Measurements from ENCODE around the gene FAF1.

Gene FAF1

DNA sequence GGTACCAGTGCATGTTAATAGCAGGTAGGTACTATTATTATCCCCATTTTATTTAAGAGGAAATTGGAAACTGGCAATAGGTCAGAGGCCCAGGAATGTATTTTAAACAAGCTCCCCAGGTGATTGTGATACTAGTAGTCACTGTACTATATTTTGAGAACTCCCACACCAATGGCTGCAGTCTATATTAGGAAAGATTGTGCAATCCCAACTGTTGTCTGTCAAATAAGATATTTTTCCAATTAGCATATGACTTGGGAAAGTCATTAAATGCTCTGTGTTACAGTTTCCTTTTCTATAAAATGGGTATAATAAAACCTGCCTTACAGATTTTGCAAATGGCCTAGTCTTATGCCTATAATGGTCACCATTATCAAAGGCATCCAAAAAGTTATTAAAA lies 442.6 kb downstream of the FAF1 start:
- DNase-seq, result no peak
- TF ChIP-seq GATA1 (IDR thresholded peaks at IDR 0.05; ENCODE audit: low read depth, low read length) (no peak), POLR2A (IDR thresholded peaks at IDR 0.05; ENCODE audit: low read length) (no peak)

DNA sequence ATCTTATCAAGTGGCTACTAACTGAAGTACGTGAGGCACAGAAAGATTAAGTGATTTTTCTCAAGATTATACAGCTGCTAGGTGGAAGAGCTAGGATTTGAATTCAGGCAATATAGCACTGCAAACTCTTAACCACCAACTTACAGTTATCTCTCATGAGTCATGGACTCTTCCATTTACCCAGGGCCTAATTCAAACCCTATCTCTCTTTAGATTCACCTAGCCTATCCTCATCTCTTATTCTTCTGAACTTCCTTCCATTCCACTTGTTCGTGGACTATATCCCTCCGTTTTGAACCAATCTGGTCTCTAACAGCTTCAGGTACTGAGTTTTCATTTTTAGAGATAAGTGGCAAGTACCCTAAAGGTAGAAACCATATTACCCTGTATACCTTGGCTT lies 444.0 kb downstream of the FAF1 start:
- no peak for DNase-seq
- TF ChIP-seq POLR2A (IDR thresholded peaks at IDR 0.05; ENCODE audit: low read length), result no peak
- TF ChIP-seq GATA1 (IDR thresholded peaks at IDR 0.05; ENCODE audit: low read depth, low read length), result no peak

DNA sequence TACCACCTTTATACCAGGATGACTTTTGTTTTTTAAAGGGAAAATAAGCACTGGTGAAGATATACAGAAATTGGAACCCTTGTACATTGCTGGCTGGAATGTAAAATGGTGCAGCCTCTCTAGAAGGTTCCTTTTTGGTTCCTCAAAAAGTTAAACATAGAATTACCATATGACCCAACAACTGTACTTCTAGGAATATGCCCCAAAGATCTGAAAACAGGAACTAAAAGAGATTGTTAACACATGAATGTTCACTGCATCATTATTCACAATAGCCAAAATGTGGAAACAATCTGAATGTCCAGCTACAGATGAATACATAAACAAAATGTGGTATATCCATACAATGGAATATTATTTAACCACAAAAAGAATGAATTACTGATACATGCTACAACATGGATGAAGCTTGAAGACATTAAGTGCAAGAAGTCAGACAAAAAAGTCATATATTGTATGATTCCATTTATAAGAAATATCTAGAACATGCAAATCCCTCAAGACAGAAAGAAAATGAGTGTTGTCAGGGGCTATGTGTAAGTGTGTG lies 452.0 kb downstream of the FAF1 start:
- DNase-seq, result no peak
- TF ChIP-seq GATA1 (IDR thresholded peaks at IDR 0.05; ENCODE audit: low read depth, low read length) (no peak), POLR2A (IDR thresholded peaks at IDR 0.05; ENCODE audit: low read length) (no peak)

DNA sequence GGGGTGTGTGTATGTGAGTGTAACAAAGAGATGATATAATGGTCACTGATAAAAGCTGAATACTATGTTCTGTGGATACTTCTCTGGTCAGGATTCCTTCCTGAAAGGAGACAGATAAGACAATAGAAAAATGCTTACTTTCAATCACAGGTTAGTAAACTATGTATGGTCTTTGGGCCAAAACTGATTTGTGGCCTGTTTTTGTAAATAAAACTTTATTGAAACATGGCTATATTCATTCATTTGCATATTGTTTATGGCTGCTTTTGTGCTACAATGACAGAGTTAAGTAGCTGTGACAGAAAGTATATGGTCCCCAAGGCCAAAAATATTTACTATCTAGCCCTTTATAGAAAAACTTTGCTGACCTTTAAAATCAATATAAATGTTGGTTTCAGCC lies 454.6 kb downstream of the FAF1 start:
- TF ChIP-seq POLR2A (IDR thresholded peaks at IDR 0.05; ENCODE audit: low read length) (no peak), GATA1 (IDR thresholded peaks at IDR 0.05; ENCODE audit: low read depth, low read length) (no peak)
- no peak for DNase-seq

DNA sequence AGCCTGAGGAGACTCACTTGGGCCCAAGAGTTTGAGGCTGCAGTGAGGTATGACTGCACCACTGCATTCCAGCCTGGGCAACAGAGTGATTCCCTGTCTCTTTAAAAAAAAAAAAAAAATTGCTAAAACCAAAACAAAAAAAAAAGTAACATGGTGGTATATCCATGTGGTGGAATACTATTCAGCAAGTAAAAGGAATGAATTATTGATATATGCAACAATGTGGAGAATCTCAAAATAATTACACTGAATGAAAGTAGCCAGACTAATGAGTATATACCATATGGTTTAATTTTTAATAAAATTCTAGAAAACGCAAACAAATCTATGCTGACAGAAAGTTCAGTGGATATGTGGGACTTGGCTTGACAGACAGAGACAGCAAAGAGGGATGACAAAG lies 456.6 kb downstream of the FAF1 start:
- DNase-seq, result no peak
- TF ChIP-seq POLR2A (IDR thresholded peaks at IDR 0.05; ENCODE audit: low read length) (no peak), GATA1 (IDR thresholded peaks at IDR 0.05; ENCODE audit: low read depth, low read length) (no peak)

DNA sequence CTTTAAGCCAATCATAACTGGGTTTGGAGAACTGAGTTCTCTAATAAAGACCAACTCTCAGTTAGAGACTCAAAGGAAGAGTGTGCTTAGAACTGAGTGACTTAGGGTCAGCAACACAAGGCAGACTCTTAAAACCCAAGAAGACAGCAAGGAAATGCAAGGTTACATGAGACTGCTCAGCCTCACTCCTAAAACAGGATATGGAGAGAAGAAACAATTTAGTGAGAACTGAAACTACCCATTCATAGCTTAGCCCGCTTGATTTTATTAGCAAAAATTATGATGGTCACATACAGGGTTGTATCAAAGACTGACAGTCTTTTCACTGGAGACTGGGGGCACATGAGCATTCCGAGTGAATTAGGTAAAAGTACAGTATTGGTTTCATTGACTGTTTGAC lies 457.9 kb downstream of the FAF1 start:
- DNase-seq, result no peak
- TF ChIP-seq POLR2A (IDR thresholded peaks at IDR 0.05; ENCODE audit: low read length) (no peak), GATA1 (IDR thresholded peaks at IDR 0.05; ENCODE audit: low read depth, low read length) (no peak)

DNA sequence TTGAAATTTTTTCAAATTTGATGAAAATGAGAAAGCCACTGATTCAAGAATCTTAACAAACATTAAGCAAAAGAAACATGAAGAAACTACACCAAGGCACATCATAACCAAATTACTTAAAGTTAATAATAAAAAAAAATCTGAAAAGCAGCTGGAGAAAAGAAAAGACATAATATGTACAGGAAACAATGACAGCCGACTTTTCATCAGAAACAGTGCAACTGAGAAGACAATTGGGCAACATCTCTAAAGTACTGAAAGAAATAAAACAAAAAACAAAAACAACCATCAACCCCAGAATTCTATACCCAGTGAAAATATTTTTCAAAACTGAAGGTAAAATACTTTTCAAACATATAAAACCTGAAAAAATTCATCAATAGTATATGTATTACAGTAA lies 463.1 kb downstream of the FAF1 start:
- no peak for DNase-seq
- TF ChIP-seq GATA1 (IDR thresholded peaks at IDR 0.05; ENCODE audit: low read depth, low read length) (no peak), POLR2A (IDR thresholded peaks at IDR 0.05; ENCODE audit: low read length) (no peak)

DNA sequence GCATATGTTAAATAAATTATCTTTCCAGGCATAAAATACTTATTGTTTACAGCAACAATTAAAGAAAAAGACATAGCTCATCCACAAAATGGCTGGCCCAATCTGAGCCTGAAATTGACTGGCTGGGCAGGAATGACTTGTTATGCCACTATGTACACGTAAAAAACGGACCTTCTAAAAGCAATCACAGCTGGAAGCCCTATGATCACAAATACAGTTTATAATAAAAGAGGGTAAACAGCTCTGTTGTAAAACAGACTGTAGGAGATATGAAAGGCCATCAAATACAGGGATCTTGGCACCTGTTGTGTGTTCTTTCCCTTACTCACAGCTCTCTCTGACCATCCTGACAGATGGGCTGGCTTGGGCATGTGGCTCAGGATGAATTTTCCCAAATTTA lies 466.4 kb downstream of the FAF1 start:
- DNase-seq, result no peak
- TF ChIP-seq GATA1 (IDR thresholded peaks at IDR 0.05; ENCODE audit: low read depth, low read length) (no peak), POLR2A (IDR thresholded peaks at IDR 0.05; ENCODE audit: low read length) (no peak)

DNA sequence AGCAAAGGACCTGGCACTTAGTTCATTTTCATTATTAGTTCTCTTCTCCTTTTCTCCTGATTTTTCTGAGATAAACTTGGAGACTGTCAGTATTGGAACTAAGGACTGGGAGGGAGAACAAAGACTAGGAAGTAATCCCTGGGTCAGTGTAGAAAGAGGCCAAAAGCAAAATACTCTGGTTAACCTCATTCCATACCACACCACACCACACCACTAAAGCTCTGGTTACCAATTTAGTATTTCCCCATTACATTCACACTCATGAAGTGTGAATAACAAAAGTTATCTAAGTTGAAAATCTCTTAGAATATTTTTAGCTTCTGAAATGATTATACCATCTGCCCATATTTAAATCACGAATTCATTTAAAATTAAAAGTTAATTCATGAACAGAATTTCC lies 467.9 kb downstream of the FAF1 start:
- DNase-seq, result no peak
- TF ChIP-seq GATA1 (IDR thresholded peaks at IDR 0.05; ENCODE audit: low read depth, low read length) (no peak), POLR2A (IDR thresholded peaks at IDR 0.05; ENCODE audit: low read length) (no peak)

DNA sequence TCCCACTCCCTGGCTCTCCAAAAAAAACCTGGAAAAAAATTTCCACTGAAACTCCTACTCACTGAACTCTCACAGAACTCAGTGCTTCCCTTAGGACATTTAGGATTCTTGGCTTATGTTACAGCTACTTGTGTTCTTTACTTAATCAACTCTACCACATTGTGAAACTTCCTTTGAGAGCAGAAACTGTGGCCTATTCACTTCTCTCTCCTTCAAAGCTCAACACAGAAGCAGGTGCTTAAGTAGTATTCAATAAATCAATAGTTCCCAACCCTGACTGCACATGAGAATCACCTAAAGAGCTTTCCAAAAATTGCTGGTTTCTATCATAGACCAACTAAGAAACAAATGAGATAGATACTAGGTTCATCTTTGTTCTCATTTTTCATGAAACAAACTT lies 468.9 kb downstream of the FAF1 start:
- TF ChIP-seq POLR2A (IDR thresholded peaks at IDR 0.05; ENCODE audit: low read length) (no peak), GATA1 (IDR thresholded peaks at IDR 0.05; ENCODE audit: low read depth, low read length) (no peak)
- no peak for DNase-seq

DNA sequence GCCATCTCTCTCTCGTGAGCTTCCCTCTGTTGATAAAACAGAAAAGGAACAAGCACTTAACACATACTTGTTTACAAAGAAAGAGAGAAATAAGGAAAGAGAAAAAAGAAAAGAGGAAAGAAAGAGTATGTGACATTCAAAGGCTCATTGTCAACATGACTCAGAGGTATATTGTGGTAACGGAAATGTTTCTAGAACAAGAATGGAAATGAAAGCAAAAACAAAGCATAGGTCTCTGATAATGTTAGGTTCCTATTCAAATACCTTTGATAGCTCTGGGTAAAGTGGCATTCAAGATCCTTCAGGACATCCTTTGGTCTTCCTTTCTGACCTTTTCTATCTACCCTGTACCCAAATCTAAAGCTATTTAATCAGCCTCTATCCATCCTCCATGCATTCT lies 469.4 kb downstream of the FAF1 start:
- DNase-seq, result no peak
- no peak for TF ChIP-seq GATA1 (IDR thresholded peaks at IDR 0.05; ENCODE audit: low read depth, low read length)
- no peak for TF ChIP-seq POLR2A (IDR thresholded peaks at IDR 0.05; ENCODE audit: low read length)

DNA sequence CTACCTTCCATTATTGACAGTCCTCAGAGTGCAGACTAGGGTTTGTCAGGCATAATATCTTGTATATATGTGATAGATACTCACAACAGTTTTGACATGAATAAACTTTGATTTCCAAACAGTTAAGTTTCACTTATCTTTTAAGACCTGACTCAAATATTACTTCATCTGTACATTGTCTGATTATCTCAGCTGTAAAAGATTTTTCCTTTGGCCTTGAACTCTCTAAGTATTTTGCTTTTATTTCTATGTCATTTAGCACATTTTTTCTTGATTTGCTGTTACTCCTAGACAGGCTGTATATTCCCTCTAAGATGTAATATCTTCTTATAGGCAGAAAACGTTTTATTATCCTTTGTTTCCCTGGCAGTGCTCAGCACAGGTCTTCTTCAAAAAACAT lies 471.2 kb downstream of the FAF1 start:
- no peak for DNase-seq
- TF ChIP-seq GATA1 (IDR thresholded peaks at IDR 0.05; ENCODE audit: low read depth, low read length) (no peak), POLR2A (IDR thresholded peaks at IDR 0.05; ENCODE audit: low read length) (no peak)

DNA sequence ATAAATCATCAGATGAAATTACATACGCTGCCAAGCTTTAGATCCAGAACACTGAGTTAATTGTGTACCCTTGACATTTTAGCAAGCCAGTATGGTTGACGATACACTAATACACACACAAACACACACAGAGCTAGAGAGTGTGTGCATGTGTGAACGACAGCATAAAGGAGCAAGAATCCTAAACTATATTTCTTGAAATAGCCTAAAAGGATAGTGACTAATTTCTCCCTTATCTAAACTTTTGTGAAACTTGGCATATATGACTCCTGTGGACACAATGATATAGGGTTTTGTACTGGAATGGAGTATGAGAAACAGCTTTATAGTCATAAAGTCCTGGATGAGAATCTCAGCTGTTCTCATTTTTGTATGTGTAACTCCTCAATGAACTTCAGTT lies 471.7 kb downstream of the FAF1 start:
- TF ChIP-seq GATA1 (IDR thresholded peaks at IDR 0.05; ENCODE audit: low read depth, low read length), result no peak
- no peak for TF ChIP-seq POLR2A (IDR thresholded peaks at IDR 0.05; ENCODE audit: low read length)
- DNase-seq, result no peak

DNA sequence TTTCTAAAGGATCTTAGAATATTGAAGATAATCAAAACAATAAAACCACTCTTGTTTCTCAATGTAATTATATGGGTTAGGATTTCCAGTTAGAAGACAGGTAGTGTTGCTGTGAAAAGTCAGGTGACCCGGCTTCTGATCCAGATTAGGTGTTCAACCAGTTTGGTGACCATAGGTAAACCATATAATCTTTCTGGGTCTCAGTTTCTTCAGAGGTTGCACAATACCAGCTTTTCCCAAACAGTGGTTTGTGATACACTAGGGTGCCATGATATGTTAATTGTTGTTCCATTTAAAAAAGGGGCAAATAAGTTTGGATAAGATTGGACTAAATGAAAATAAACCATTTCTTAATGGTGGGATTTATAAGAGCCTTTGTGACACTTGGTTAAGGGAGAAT lies 472.3 kb downstream of the FAF1 start:
- no peak for TF ChIP-seq POLR2A (IDR thresholded peaks at IDR 0.05; ENCODE audit: low read length)
- TF ChIP-seq GATA1 (IDR thresholded peaks at IDR 0.05; ENCODE audit: low read depth, low read length), result no peak
- no peak for DNase-seq

DNA sequence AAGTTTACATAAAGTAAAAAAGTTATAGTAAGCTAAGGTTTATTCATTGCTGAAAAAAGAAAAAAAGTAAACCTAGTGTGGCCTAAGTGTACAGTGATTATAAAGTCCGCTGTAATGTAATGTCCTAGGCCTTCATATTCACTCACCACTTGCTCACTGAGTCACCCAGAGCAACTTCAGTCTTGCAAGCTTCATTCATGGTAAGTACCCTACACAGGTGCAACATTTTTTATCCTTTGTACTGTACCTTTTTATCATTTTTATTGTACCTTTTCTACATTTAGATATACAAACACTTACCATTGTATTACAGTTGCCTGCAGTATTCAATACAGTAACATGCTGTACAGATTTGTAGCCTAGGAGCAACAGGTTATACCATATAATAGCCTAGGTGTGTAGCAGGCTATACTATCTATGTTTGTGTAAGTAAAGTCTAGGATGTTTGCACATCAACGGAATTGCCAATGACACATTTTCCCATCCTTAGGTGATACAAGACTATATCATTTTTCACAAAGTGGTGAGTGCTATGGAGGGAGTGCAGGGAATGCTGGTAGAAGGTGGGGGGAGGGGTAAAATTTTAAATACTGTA lies 478.8 kb downstream of the FAF1 start:
- no peak for DNase-seq

DNA sequence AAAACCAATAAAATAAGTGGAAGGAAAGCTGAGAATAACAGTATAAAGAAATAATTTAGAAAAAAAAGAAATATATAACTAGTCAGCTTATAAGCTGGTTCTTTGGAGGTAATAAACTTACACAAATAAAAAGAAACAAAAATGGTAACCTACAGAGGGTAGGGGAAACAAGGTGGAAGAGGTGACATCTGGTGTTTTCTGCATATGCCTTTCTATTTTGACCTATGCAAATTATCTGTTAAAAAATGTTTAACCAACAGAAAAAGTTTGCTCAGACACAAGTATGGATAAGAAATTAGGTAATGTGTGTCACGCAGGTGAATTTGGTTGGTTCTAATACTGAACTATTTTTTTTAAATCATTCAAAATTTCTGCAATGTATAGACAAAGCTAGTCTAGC lies 483.3 kb downstream of the FAF1 start:
- no peak for TF ChIP-seq POLR2A (IDR thresholded peaks at IDR 0.05; ENCODE audit: low read length)
- no peak for TF ChIP-seq GATA1 (IDR thresholded peaks at IDR 0.05; ENCODE audit: low read depth, low read length)

More for the DNA sequence above, 478.8 kb downstream of the FAF1 start:
- TF ChIP-seq POLR2A (IDR thresholded peaks at IDR 0.05; ENCODE audit: low read length) (no peak), GATA1 (IDR thresholded peaks at IDR 0.05; ENCODE audit: low read depth, low read length) (no peak)

More for the DNA sequence above, 483.3 kb downstream of the FAF1 start:
- no peak for DNase-seq
